GM19238 (cell line): ENCODE data around the gene IPO4.
A peak's percentile ranks its signal among the peaks of the same experiment; 100 is the strongest.
"Not testable (repeated sequence)": the region's sequence is repeated elsewhere in the genome, so short reads cannot be mapped to it uniquely, and the experiment has no call there.

Source experiments
- DNase-seq: peaks from one replicate; pipeline ENCODE4 v3.0.0; 2011; ENCODE audit warnings: low spot score; ENCODE audit not compliant: insufficient read length

IPO4 gene

GRCh38 chr14:24188251-24189058 is at the start of gene IPO4:
IPO4 (minus strand) TSS chr14:24188816; CDS start chr14:24188787, 29 bp downstream.
- DNase-seq = peak; percentile 99

- DNase-seq = no peak
These were observed 49.5 kb upstream of the IPO4 start for GRCh38 chr14:24238123-24238522.

GRCh38 chr14:24237463-24237955 is 48.9 kb upstream of the IPO4 start:
- DNase-seq = no peak

- no peak for DNase-seq
These were observed 48.3 kb upstream of the IPO4 start for GRCh38 chr14:24236689-24237462.

- DNase-seq = no peak
These were observed 47.4 kb upstream of the IPO4 start for GRCh38 chr14:24235804-24236688.

- DNase-seq = no peak
These were observed 45.7 kb upstream of the IPO4 start for GRCh38 chr14:24234095-24235005.

- DNase-seq = no peak
These were observed 44.9 kb upstream of the IPO4 start for GRCh38 chr14:24233538-24233866.

GRCh38 chr14:24232645-24233537 is 44.3 kb upstream of the IPO4 start, which contains the start of gene GMPR2:
GMPR2 (plus strand) TSS chr14:24232929; CDS start chr14:24233254, 325 bp downstream.
- DNase-seq = no peak

GRCh38 chr14:24232121-24232644 is 43.6 kb upstream of the IPO4 start, which contains the start of gene NEDD8:
NEDD8 (minus strand) TSS chr14:24232367; CDS start chr14:24232267, 100 bp downstream.
- peak; percentile 76 for DNase-seq

- no peak for DNase-seq
These were observed 42.9 kb upstream of the IPO4 start for GRCh38 chr14:24231263-24232120.

- no peak for DNase-seq
These were observed 40.3 kb upstream of the IPO4 start for GRCh38 chr14:24228902-24229301.

- DNase-seq = no peak
These were observed 37.9 kb upstream of the IPO4 start for GRCh38 chr14:24226473-24226872.

GRCh38 chr14:24224618-24225071 is 36.0 kb upstream of the IPO4 start:
- DNase-seq = no peak

- not testable (repeated sequence) for DNase-seq
These were observed 34.4 kb upstream of the IPO4 start for GRCh38 chr14:24222987-24223386.

GRCh38 chr14:24219521-24219920 is 30.9 kb upstream of the IPO4 start:
- DNase-seq = no peak

- no peak for DNase-seq
These were observed 30.5 kb upstream of the IPO4 start for GRCh38 chr14:24219080-24219479.

- DNase-seq = not testable (repeated sequence)
These were observed 28.3 kb upstream of the IPO4 start for GRCh38 chr14:24216876-24217275.

GRCh38 chr14:24216345-24216699 is 27.7 kb upstream of the IPO4 start:
- DNase-seq = no peak
